Breast epithelium (tissue), 4 donors: Measurements from ENCODE around the gene ANKRD24. TPM values are rescaled to one million over a fixed set of nuclear protein-coding genes. Genes with fewer than 3 reads are reported as not detected.
"Not testable (repeated sequence)": the region's sequence is repeated elsewhere in the genome, so short reads cannot be mapped to it uniquely, and the experiment has no call there.

Source experiments
- DNase-seq, 2 donors: peaks; one replicate each; pipeline ENCODE4 v3.0.0-alpha.2; 2019; ENCODE audit warnings: low spot score in 2 of 2
- H3K27ac ChIP-seq, 2 donors: fragments of 200-600 bp; sonication (generic) in 1 of 2; one replicate each; pipeline ENCODE4 v1.5.1; 2016 to 2019; ENCODE audit warnings: mild to moderate bottlenecking in 1 of 2
- H3K27me3 ChIP-seq, 2 donors: fragments of 200-600 bp; sonication (generic) in 1 of 2; one replicate each; pipeline versions ENCODE4 v1.5.1 to v1.6.0; 2017 to 2019; ENCODE audit warnings: control low read depth in 1 of 2, mild to moderate bottlenecking in 1 of 2
- H3K36me3 ChIP-seq: fragments of 200-600 bp; one replicate; pipeline ENCODE4 v1.5.1; 2019
- H3K4me1 ChIP-seq, 2 donors: fragments of 200-600 bp; sonication (generic); one replicate each; pipeline ENCODE4 v1.5.1; 2016 to 2019; ENCODE audit warnings: control low read depth in 1 of 2
- H3K4me3 ChIP-seq, 3 donors: fragments of 200-600 bp; sonication (generic); 1 replicate in 2 of 3; 2 replicates in 1 of 3; pipeline ENCODE4 v1.5.1; 2016 to 2019; ENCODE audit warnings: mild to moderate bottlenecking in 3 of 3, moderate library complexity in 2 of 3
- H3K9me3 ChIP-seq, 2 donors: fragments of 200-600 bp; sonication (generic) in 1 of 2; one replicate each; pipeline ENCODE4 v1.5.1; 2016 to 2019; ENCODE audit warnings: control low read depth in 1 of 2
- POLR2A ChIP-seq: fragments of 450-650 bp; IDR thresholded peaks from one replicate; pipeline ENCODE4 v1.6.1; 2016; ENCODE audit warnings: antibody characterized with exemption, mild to moderate bottlenecking, moderate library complexity
- POLR2AphosphoS5 ChIP-seq, 3 donors: sonication (generic); formaldehyde crosslinking; IDR thresholded peaks; one replicate each; pipeline ENCODE4 v1.6.1; 2017; ENCODE audit warnings: antibody characterized with exemption in 3 of 3
- intact Hi-C: fragments of 100-400 bp; cut with DNase I; formaldehyde crosslinking; loops from one replicate; pipeline ENCODE4 v1.15.1; 2023; ENCODE audit warnings: low total_unique reads
- total RNA-seq, 3 donors: library from RNA; depleted of rRNA; stranded (reverse); fragments of >200 nt; gene quantifications; one replicate each; pipeline ENCODE4 v1.1.0, GENCODE V29; 2016

Gene ANKRD24
- total RNA-seq, 3 donors from 2014 or later, result 0.80 to 3.2 (median 0.98) TPM

- no peak for DNase-seq
- Histone ChIP-seq H3K36me3 (peaks cover 9% of the 10 kb centered on the region), H3K27ac (no peak overlapping the region), H3K4me3 (no peak overlapping the region), H3K27me3 (peaks cover 0 to 5% of the 10 kb centered on the region in 2 donors), H3K9me3 (no peaks in the 10 kb centered on the region), H3K4me1 (no peaks in the 10 kb centered on the region)
- intact Hi-C loops, result no loop called here
- TF ChIP-seq POLR2A, result no peak
- no peak for TF ChIP-seq POLR2AphosphoS5 (IDR thresholded peaks at IDR 0.05)
Observed at GRCh38 chr19:4272894-4273293, 90.4 kb downstream of the ANKRD24 start.

GRCh38 chr19:4274321-4274686, 91.8 kb downstream of the ANKRD24 start:
- H3K4me3 ChIP-seq, DNase-seq, H3K36me3 ChIP-seq, H3K27ac ChIP-seq, intact Hi-C loops, H3K9me3 ChIP-seq, H3K4me1 ChIP-seq: not testable (repeated sequence)
- peaks cover 5 to 19% of the 10 kb centered on the region in 2 donors for H3K27me3 ChIP-seq

Other genes starting within 250 kb of the ANKRD24 start
- under 1 TPM in 2 of 3 donors, not detected in 1; 0.73 to 0.98 TPM for gene NMRK2, start 249.6 kb upstream of the ANKRD24 start, total RNA-seq
- gene DAPK3, start 211.6 kb upstream of the ANKRD24 start, total RNA-seq, result 10 to 100 TPM; 60.3 to 68.6 (median 62.6) TPM
- gene EEF2, start 197.2 kb upstream of the ANKRD24 start, total RNA-seq, result 1,000 to 10,000 TPM; 1,628 to 2,598 (median 1,993) TPM
- gene PIAS4, start 175.0 kb upstream of the ANKRD24 start, total RNA-seq, result 10 to 100 TPM in 2 of 3 donors, 1 to 10 TPM in 1; 9.4 to 17.0 (median 15.7) TPM
- 10 to 100 TPM; 29.0 to 38.7 (median 29.8) TPM for gene ZBTB7A, start 115.8 kb upstream of the ANKRD24 start, total RNA-seq
- 10 to 100 TPM; 50.8 to 72.8 (median 64.5) TPM for gene MAP2K2, start 58.6 kb upstream of the ANKRD24 start, total RNA-seq
- not detected for gene CREB3L3, start 29.1 kb upstream of the ANKRD24 start, total RNA-seq
- 10 to 100 TPM; 21.5 to 29.8 (median 25.6) TPM for gene SIRT6, start 126 bp upstream of the ANKRD24 start, total RNA-seq
- 10 to 100 TPM in 1 of 3 donors, 1 to 10 TPM in 1, under 1 TPM in 1; 0.66 to 12.6 (median 8.2) TPM for gene EBI3, start 46.8 kb downstream of the ANKRD24 start, total RNA-seq
- 10 to 100 TPM; 18.9 to 24.6 (median 24.4) TPM for gene YJU2, start 64.4 kb downstream of the ANKRD24 start, total RNA-seq
- not detected for gene SHD, start 96.6 kb downstream of the ANKRD24 start, total RNA-seq
- not detected for gene TMIGD2, start 119.7 kb downstream of the ANKRD24 start, total RNA-seq
- under 1 TPM in 1 of 3 donors, not detected in 2; 0.88 TPM for gene FSD1, start 121.9 kb downstream of the ANKRD24 start, total RNA-seq
- gene STAP2, start 156.1 kb downstream of the ANKRD24 start, total RNA-seq, result 10 to 100 TPM in 2 of 3 donors, 1 to 10 TPM in 1; 1.6 to 51.4 (median 25.9) TPM
- gene MPND, start 160.9 kb downstream of the ANKRD24 start, total RNA-seq, result 1 to 10 TPM; 6.1 to 7.7 (median 7.5) TPM
- 10 to 100 TPM; 25.6 to 52.5 (median 33.8) TPM for gene SH3GL1, start 217.9 kb downstream of the ANKRD24 start, total RNA-seq
- gene CHAF1A, start 220.0 kb downstream of the ANKRD24 start, total RNA-seq, result 1 to 10 TPM; 6.3 to 8.2 (median 7.9) TPM